Ishikawa (cell line): Measurements from ENCODE around the gene HMX3.

Experiments used
- CEBPB ChIP-seq: IDR thresholded peaks from 2 replicates; pipeline ENCODE4 v1.6.1; 2012
- CREB1 ChIP-seq: IDR thresholded peaks from 2 replicates; pipeline ENCODE4 v1.6.1; 2012; ENCODE audit warnings: low read depth
- EGR1 ChIP-seq: IDR thresholded peaks from 2 replicates; pipeline ENCODE4 v1.6.1; 2012
- EP300 ChIP-seq: IDR thresholded peaks from 2 replicates; pipeline ENCODE4 v1.6.1; 2012; ENCODE audit warnings: borderline replicate concordance
- FOXM1 ChIP-seq: IDR thresholded peaks from 2 replicates; pipeline ENCODE4 v1.6.1; 2012; ENCODE audit warnings: low read depth, borderline replicate concordance
- MAX ChIP-seq: IDR thresholded peaks from 2 replicates; pipeline ENCODE4 v1.6.1; 2012
- NFIC ChIP-seq: IDR thresholded peaks from 2 replicates; pipeline ENCODE4 v1.6.1; 2012
- RAD21 ChIP-seq: IDR thresholded peaks from 2 replicates; pipeline ENCODE4 v1.6.1; 2012; ENCODE audit warnings: low read depth
- REST ChIP-seq: IDR thresholded peaks from 2 replicates; pipeline ENCODE4 v1.6.1; 2012; ENCODE audit warnings: low read depth, mild to moderate bottlenecking
- TAF1 ChIP-seq: IDR thresholded peaks from 2 replicates; pipeline ENCODE4 v1.6.1; 2012; ENCODE audit warnings: low read depth, mild to moderate bottlenecking
- TCF12 ChIP-seq: IDR thresholded peaks from 2 replicates; pipeline ENCODE4 v1.6.1; 2012; ENCODE audit warnings: low read depth
- USF1 ChIP-seq: IDR thresholded peaks from 2 replicates; pipeline ENCODE4 v1.6.1; 2012
- YY1 ChIP-seq: IDR thresholded peaks from 2 replicates; pipeline ENCODE4 v1.6.1; 2012; ENCODE audit warnings: low read depth
- ZBTB7A ChIP-seq: IDR thresholded peaks from 2 replicates; pipeline ENCODE4 v1.6.1; 2012; ENCODE audit warnings: low read depth

The HMX3 gene

GRCh38 chr10:123183724-123184123 is 48.0 kb downstream of the HMX3 start:
- TF ChIP-seq CEBPB (no peak), TAF1 (no peak), TCF12 (no peak), RAD21 (no peak), NFIC (no peak), CREB1 (no peak), FOXM1 (no peak), MAX (no peak), USF1 (no peak), EP300 (no peak)

- TF ChIP-seq CREB1, result no peak
- TF ChIP-seq ZBTB7A, result no peak
- TF ChIP-seq USF1, result no peak
- no peak for TF ChIP-seq CEBPB
- no peak for TF ChIP-seq TCF12
- TF ChIP-seq FOXM1, result no peak
- no peak for TF ChIP-seq EP300
- TF ChIP-seq REST, result no peak
- TF ChIP-seq EGR1, result no peak
- TF ChIP-seq YY1, result no peak
- no peak for TF ChIP-seq MAX
- TF ChIP-seq NFIC, result no peak
- no peak for TF ChIP-seq TAF1
These were observed 52.0 kb downstream of the HMX3 start for GRCh38 chr10:123187781-123188180.
